ENCODE results near the gene SEMA5A.

- TF ChIP-seq ZFP37 (tag by site-specific recombination; IDR thresholded peaks at IDR 0.05) (no peak), ZNF274 (IDR thresholded peaks at IDR 0.05; ENCODE audit: low read length) (no peak), ZNF274 (tag by site-specific recombination; IDR thresholded peaks at IDR 0.05; ENCODE audit: borderline replicate concordance) (no peak), IKZF3 (tag by site-specific recombination; IDR thresholded peaks at IDR 0.05) (no peak), ZFP41 (tag by site-specific recombination; IDR thresholded peaks at IDR 0.05; ENCODE audit: borderline replicate concordance) (no peak), ZNF133 (tag by site-specific recombination; IDR thresholded peaks at IDR 0.05) (no peak)
- TF ChIP-seq, protein P1, sequence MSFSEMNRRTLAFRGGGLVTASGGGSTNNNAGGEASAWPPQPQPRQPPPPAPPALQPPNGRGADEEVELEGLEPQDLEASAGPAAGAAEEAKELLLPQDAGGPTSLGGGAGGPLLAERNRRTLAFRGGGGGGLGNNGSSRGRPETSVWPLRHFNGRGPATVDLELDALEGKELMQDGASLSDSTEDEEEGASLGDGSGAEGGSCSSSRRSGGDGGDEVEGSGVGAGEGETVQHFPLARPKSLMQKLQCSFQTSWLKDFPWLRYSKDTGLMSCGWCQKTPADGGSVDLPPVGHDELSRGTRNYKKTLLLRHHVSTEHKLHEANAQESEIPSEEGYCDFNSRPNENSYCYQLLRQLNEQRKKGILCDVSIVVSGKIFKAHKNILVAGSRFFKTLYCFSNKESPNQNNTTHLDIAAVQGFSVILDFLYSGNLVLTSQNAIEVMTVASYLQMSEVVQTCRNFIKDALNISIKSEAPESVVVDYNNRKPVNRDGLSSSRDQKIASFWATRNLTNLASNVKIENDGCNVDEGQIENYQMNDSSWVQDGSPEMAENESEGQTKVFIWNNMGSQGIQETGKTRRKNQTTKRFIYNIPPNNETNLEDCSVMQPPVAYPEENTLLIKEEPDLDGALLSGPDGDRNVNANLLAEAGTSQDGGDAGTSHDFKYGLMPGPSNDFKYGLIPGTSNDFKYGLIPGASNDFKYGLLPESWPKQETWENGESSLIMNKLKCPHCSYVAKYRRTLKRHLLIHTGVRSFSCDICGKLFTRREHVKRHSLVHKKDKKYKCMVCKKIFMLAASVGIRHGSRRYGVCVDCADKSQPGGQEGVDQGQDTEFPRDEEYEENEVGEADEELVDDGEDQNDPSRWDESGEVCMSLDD (tag by site-specific recombination; IDR thresholded peaks at IDR 0.05) = no peak
- TF ChIP-seq, protein P2, sequence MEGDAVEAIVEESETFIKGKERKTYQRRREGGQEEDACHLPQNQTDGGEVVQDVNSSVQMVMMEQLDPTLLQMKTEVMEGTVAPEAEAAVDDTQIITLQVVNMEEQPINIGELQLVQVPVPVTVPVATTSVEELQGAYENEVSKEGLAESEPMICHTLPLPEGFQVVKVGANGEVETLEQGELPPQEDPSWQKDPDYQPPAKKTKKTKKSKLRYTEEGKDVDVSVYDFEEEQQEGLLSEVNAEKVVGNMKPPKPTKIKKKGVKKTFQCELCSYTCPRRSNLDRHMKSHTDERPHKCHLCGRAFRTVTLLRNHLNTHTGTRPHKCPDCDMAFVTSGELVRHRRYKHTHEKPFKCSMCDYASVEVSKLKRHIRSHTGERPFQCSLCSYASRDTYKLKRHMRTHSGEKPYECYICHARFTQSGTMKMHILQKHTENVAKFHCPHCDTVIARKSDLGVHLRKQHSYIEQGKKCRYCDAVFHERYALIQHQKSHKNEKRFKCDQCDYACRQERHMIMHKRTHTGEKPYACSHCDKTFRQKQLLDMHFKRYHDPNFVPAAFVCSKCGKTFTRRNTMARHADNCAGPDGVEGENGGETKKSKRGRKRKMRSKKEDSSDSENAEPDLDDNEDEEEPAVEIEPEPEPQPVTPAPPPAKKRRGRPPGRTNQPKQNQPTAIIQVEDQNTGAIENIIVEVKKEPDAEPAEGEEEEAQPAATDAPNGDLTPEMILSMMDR (tag by site-specific recombination; IDR thresholded peaks at IDR 0.05) = no peak
Observed at GRCh38 chr5:9363026-9363425, 182.8 kb downstream of the SEMA5A start.
